HepG2 (cell line): ENCODE results near the gene RPL6. TPM values are rescaled to one million over a fixed set of nuclear protein-coding genes. Genes with fewer than 3 reads are reported as not detected.
A peak's percentile ranks its signal among the peaks of the same experiment; 100 is the strongest.

Experiments used
- ATAC-seq: fragments of 200-7000 bp; cut with Tn5 transposase; 3 replicates; pipeline ENCODE4 v1.9.1; 2020; ENCODE audit warnings: mild to moderate bottlenecking, moderate library complexity
- BruUV-seq: library from RNA; stranded (reverse); fragments of 400-500 nt; replicated peaks from 2 replicates; lab custom pipeline; 2021; lab: Mats Ljungman, UMichigan
- CTCF ChIA-PET: fragments of 300-600 bp; formaldehyde crosslinking; extraction: SDS; loops from one replicate; lab custom pipeline; 2021; ENCODE audit warnings: low total read pairs, inconsistent platforms, low intra/inter-chr PET ratio; lab: Yijun Ruan, JAX
- POLR2A ChIA-PET: fragments of 350-600 bp; sonication (Branson Sonifier 250); formaldehyde crosslinking; loops from one replicate; lab custom pipeline; 2020; ENCODE audit warnings: antibody characterized with exemption, inconsistent platforms; lab: Yijun Ruan, JAX
- DNase-seq: peaks from one replicate; pipeline ENCODE4 v3.0.0-alpha.2; 2015; ENCODE audit warnings: low spot score
- FAIRE-seq: peaks from 3 replicates; lab custom pipeline; 2011; peaks lifted over from hg19 to GRCh38; lab: Jason Lieb, UNC
- H2AFZ ChIP-seq: one replicate; pipeline ENCODE4 v1.6.1; 2011; ENCODE audit warnings: low read length, inconsistent platforms
- H3K27ac ChIP-seq: fragments of 300-600 bp; 3 replicates; pipeline ENCODE4 v1.8.0; 2011; ENCODE audit warnings: mixed run types, mild to moderate bottlenecking, mixed read lengths, low read length, inconsistent platforms; ENCODE audit not compliant: insufficient read depth; ENCODE audit errors: extremely low read length
- H3K27me3 ChIP-seq, 2 experiments: fragments of 200-600 bp in 1 of 2; 2 replicates in 1 of 2; 3 replicates in 1 of 2; pipeline versions ENCODE4 v1.6.0 to v1.8.0; 2011; ENCODE audit warnings: low read length in 2 of 2, mild to moderate bottlenecking in 2 of 2, moderate library complexity in 2 of 2, inconsistent platforms in 1 of 2; ENCODE audit not compliant: insufficient read depth in 2 of 2, control insufficient read depth in 1 of 2
- H3K36me3 ChIP-seq, 2 experiments: fragments of 200-600 bp in 1 of 2; replicated peaks in 1 of 2; 2 replicates in 1 of 2; 3 replicates in 1 of 2; pipeline versions ENCODE4 v1.5.1 to v1.8.0; 2011; ENCODE audit warnings: low read length in 2 of 2, inconsistent platforms in 1 of 2; ENCODE audit not compliant: insufficient read depth in 2 of 2, control insufficient read depth in 1 of 2
- H3K4me1 ChIP-seq: 2 replicates; pipeline ENCODE4 v1.5.1; 2012; ENCODE audit warnings: low read length, inconsistent platforms; ENCODE audit not compliant: insufficient read depth
- H3K4me2 ChIP-seq: 2 replicates; pipeline ENCODE4 v1.6.0; 2011; ENCODE audit warnings: low read depth, low read length, inconsistent platforms
- H3K4me3 ChIP-seq, 3 experiments: fragments of 200-600 bp in 1 of 3; sonication (generic), shearing (Covaris generic) in 1 of 3; replicated peaks in 1 of 3; 2 replicates each; pipeline ENCODE4 v1.5.1; 2011 to 2016; ENCODE audit warnings: low read length in 3 of 3, inconsistent platforms in 2 of 3, low read depth in 2 of 3, mild to moderate bottlenecking in 2 of 3, control low read depth in 1 of 3, mixed read lengths in 1 of 3; ENCODE audit not compliant: insufficient read depth in 1 of 3
- H3K79me2 ChIP-seq: one replicate; pipeline ENCODE4 v1.6.1; 2011; ENCODE audit warnings: low read length, inconsistent platforms; ENCODE audit not compliant: insufficient read depth
- H3K9ac ChIP-seq: 2 replicates; pipeline ENCODE4 v1.6.0; 2011; ENCODE audit warnings: mild to moderate bottlenecking, low read depth, low read length, inconsistent platforms; ENCODE audit not compliant: insufficient read depth
- H3K9me3 ChIP-seq: 2 replicates; pipeline ENCODE4 v1.5.1; 2012; ENCODE audit warnings: mild to moderate bottlenecking, low read length
- H4K20me1 ChIP-seq: 2 replicates; pipeline ENCODE4 v1.6.0; 2011; ENCODE audit warnings: inconsistent platforms, mild to moderate bottlenecking, low read length, moderate library complexity; ENCODE audit not compliant: insufficient read depth
- CBX5 ChIP-seq: sonication (generic); formaldehyde crosslinking; IDR thresholded peaks from 2 replicates; pipeline ENCODE4 v1.4.0; 2020; ENCODE audit warnings: missing genetic modification reagents, borderline replicate concordance
- CREB1 ChIP-seq, 2 experiments: fragments of 450-650 bp in 1 of 2; IDR thresholded peaks; 2 replicates each; pipeline ENCODE4 v1.6.1; 2016 to 2017; ENCODE audit warnings: control low read depth in 1 of 2, mild to moderate bottlenecking in 1 of 2, missing compliant biosample characterization in 1 of 2, missing genetic modification characterization in 1 of 2
- HNF4G ChIP-seq, 2 experiments: sonication (generic) in 1 of 2; formaldehyde crosslinking in 1 of 2; IDR thresholded peaks; 2 replicates each; pipeline versions ENCODE4 v1.4.0 to v1.6.1; 2011 to 2020; ENCODE audit warnings: borderline replicate concordance in 2 of 2, low read depth in 2 of 2, mild to moderate bottlenecking in 2 of 2, low read length in 1 of 2, missing genetic modification reagents in 1 of 2, moderate library complexity in 1 of 2
- NAIF1 ChIP-seq: sonication (generic); formaldehyde crosslinking; IDR thresholded peaks from 2 replicates; pipeline ENCODE4 v1.5.0; 2020; ENCODE audit warnings: mild to moderate bottlenecking, missing genetic modification reagents, borderline replicate concordance
- NR2F1 ChIP-seq, 2 experiments: fragments of 450-650 bp in 1 of 2; formaldehyde crosslinking in 1 of 2; IDR thresholded peaks; 2 replicates each; pipeline versions ENCODE4 v1.5.0 to v1.6.1; 2016 to 2020; ENCODE audit warnings: mild to moderate bottlenecking in 1 of 2, missing compliant biosample characterization in 1 of 2, missing genetic modification reagents in 1 of 2, moderate library complexity in 1 of 2
- RBFOX2 ChIP-seq: fragments of 200-400 bp; formaldehyde crosslinking; IDR thresholded peaks from 2 replicates; pipeline ENCODE4 v1.6.1; 2017; ENCODE audit warnings: low read depth, mild to moderate bottlenecking, low read length
- RFX3 ChIP-seq: IDR thresholded peaks from 2 replicates; pipeline ENCODE4 v1.6.1; 2016; ENCODE audit warnings: missing biosample characterization, missing genetic modification reagents
- ZNF121 ChIP-seq: sonication (generic); formaldehyde crosslinking; IDR thresholded peaks from 2 replicates; pipeline ENCODE4 v1.5.0; 2020; ENCODE audit warnings: mild to moderate bottlenecking, missing genetic modification reagents
- ZNF432 ChIP-seq: sonication (generic); formaldehyde crosslinking; IDR thresholded peaks from 2 replicates; pipeline ENCODE4 v1.5.0; 2020; ENCODE audit warnings: missing genetic modification reagents, mild to moderate bottlenecking, borderline replicate concordance
- ZNF460 ChIP-seq: sonication (generic); formaldehyde crosslinking; IDR thresholded peaks from 2 replicates; pipeline ENCODE4 v1.5.1; 2020; ENCODE audit warnings: missing genetic modification reagents, mild to moderate bottlenecking, borderline replicate concordance
- ZNF768 ChIP-seq: sonication (generic); formaldehyde crosslinking; IDR thresholded peaks from 2 replicates; pipeline ENCODE4 v1.4.0; 2020; ENCODE audit warnings: missing genetic modification reagents
- WGBS: methylation state at CpG from one replicate; pipeline ENCODE4 v1.1.6; 2017; ENCODE audit warnings: low lambda C conversion rate; 5-methylcytosine and 5-hydroxymethylcytosine counted together
- in situ Hi-C: cut with HindIII; loops from 2 replicates; pipeline ENCODE4 v1.10.0; 2017; ENCODE audit warnings: low pct_unique_long_range_greater_than_20kb; ENCODE audit not compliant: extremely low pct_ligation_motif_present
- intact Hi-C: fragments of 100-400 bp; cut with micrococcal nuclease; formaldehyde crosslinking; loops from one replicate; pipeline ENCODE4 v1.10.0; 2022; ENCODE audit not compliant: unreplicated experiment
- polyA plus RNA-seq, 8 experiments: library from polyadenylated mRNA; depleted of rRNA in 3 of 8; stranded (reverse) in 7 of 8; unstranded in 1 of 8; fragments of >200 nt; fragmentation: Illumina TruSeq in 4 of 8; extraction: Trizol in 4 of 8; gene quantifications; 2 replicates each; pipeline versions ENCODE4 v1.2.1 to v1.2.3, GENCODE V29; 2011 to 2016; ENCODE audit warnings: low read depth in 4 of 8, missing spikeins in 1 of 8, mixed read lengths in 1 of 8; ENCODE audit not compliant: insufficient read depth in 1 of 8
- total RNA-seq, 5 experiments: library from RNA; depleted of rRNA; stranded (reverse); fragments of >200 nt; fragmentation: Illumina TruSeq; extraction: Trizol; gene quantifications; 2 replicates each; pipeline ENCODE4 v1.2.3, GENCODE V29; 2016; ENCODE audit warnings: low read depth in 1 of 5
- TF ChIP-seq, protein P1 (sequence below): sonication (generic); formaldehyde crosslinking; IDR thresholded peaks from 2 replicates; pipeline ENCODE4 v1.5.1; 2020; ENCODE audit warnings: mild to moderate bottlenecking, missing genetic modification reagents, borderline replicate concordance
- TF ChIP-seq, protein P2 (sequence below): sonication (generic); formaldehyde crosslinking; IDR thresholded peaks from 2 replicates; pipeline ENCODE4 v1.4.0; 2020; ENCODE audit warnings: missing genetic modification reagents

RPL6 gene
- total and polyA plus RNA-seq, 2 of the 13 experiments (the other 11 are each of a cell fraction or from before 2014, with no cell fraction given), result 1,551 to 1,719 TPM

DNA sequence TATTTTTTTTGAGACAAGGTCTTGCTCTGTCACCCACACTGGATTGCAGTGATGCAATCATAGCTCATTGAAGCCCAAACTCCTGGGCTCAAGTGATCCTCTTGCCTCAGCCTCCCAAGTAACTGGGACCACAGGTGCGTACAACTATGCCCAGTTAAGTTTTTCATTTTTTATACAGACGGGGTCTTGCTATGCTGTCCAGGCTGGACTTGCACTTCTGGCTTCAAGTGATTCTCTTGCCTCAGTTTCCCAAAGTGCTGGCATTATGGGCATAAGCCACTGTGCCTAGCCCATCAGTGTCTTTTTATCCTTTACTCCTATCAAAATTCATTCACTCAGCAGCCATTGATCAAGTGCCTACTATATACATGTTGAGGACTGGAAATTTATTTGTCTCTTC lies 18.4 kb upstream of the RPL6 start:
- H3K9ac ChIP-seq, result no peak overlapping the region
- in situ Hi-C loops (no loop called here), intact Hi-C loops (no loop called here)
- DNase-seq (no peak), FAIRE-seq (no peak), ATAC-seq (no peak)
- H3K4me3 ChIP-seq, result no peak overlapping the region
- peaks cover 27% of the 10 kb centered on the region for H3K4me1 ChIP-seq
- BruUV-seq, result no TSS peak
- TF ChIP-seq NAIF1, result no peak
- TF ChIP-seq ZNF121 (CRISPR knock-in tag), result peak; percentile 68; the same call in 1 of the 2 replicates
- ChIA-PET POLR2A (no interaction called here), CTCF (no interaction called here)
- no peak overlapping the region for H2AFZ ChIP-seq
- no peaks in the 10 kb centered on the region for H3K9me3 ChIP-seq
- H3K27me3 ChIP-seq, result no peaks in the 10 kb centered on the region
- peaks cover 8% of the 10 kb centered on the region; the same call in 1 of the 2 replicates for H4K20me1 ChIP-seq
- peaks cover 0 to 14% of the 10 kb centered on the region in 2 experiments; a peak in 3 of 5 replicates for H3K36me3 ChIP-seq
- 93% methylated on average over 2 of the region's 2 CpGs for WGBS
- H3K79me2 ChIP-seq, result peaks cover 59% of the 10 kb centered on the region
- no peak overlapping the region for H3K4me2 ChIP-seq
- H3K27ac ChIP-seq, result no peak overlapping the region

DNA sequence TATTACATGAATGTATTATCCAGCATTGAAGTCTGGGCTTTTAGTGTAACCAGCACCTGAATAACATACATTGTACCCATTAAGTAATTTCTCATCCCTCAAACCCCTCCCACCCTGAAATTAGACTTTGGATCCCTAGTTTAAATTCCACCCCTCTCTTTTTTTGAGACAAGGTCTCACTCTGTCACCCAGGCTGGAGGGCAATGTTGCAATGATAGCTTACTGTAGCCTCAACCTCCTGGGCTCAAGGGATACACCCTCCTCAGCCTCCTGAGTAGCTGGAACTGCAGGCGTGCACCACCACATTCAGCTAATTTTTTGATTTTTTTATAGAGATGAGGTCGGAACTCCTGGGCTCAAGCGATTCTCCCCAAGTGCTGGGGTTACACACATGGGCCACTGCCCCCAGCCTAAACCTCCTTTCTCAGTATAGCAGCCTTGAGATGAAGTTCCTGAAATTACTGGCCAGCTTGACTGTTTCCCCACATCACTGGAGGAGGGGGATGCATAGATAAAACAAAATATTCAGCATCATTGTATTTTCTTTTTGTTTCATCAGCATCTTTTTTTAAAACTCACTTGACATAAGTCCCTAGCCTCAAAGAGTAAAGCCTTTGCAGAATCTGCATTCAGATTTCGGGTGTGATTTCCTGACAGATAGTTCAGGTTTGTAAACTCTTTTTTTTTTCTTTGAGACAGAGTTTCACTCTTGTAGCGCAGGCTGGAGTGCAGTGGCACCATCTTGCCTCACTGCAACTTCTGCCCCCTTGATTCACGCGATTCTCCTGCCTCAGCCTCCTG lies 16.4 kb upstream of the RPL6 start:
- peak; percentile 49 for FAIRE-seq
- peaks cover 5% of the 10 kb centered on the region; the same call in 1 of the 2 replicates for H4K20me1 ChIP-seq
- POLR2A ChIA-PET, result no interaction called here
- no peak overlapping the region for H3K4me3 ChIP-seq
- in situ Hi-C loops, result no loop called here
- no peak overlapping the region for H2AFZ ChIP-seq
- H3K27me3 ChIP-seq, result no peaks in the 10 kb centered on the region
- no peaks in the 10 kb centered on the region for H3K9me3 ChIP-seq
- no peak overlapping the region for H3K27ac ChIP-seq
- peaks cover 0 to 7% of the 10 kb centered on the region in 2 experiments; a peak in 2 of 5 replicates for H3K36me3 ChIP-seq
- BruUV-seq, result no TSS peak
- no peak overlapping the region for H3K9ac ChIP-seq
- 98% methylated on average over 7 of the region's 7 CpGs for WGBS
- peak; percentile 46 for DNase-seq
- no peak overlapping the region for H3K4me2 ChIP-seq
- peaks cover 44% of the 10 kb centered on the region for H3K4me1 ChIP-seq
- intact Hi-C loops, result no loop called here
- ATAC-seq, result peak; percentile 51; the same call in 2 of the 3 replicates
- peaks cover 67% of the 10 kb centered on the region for H3K79me2 ChIP-seq
- CTCF ChIA-PET, result no interaction called here
- TF ChIP-seq NR2F1 (CRISPR knock-in tag; IDR thresholded peaks at IDR 0.05) (no peak), ZNF121 (CRISPR knock-in tag) (no peak), ZNF460 (CRISPR knock-in tag) (peak; percentile 84), CBX5 (CRISPR knock-in tag) (no peak), RFX3 (CRISPR knock-in tag) (no peak), ZNF432 (CRISPR knock-in tag) (no peak), ZNF768 (no peak), CREB1 (IDR thresholded peaks at IDR 0.05) (no peak), CREB1 (CRISPR knock-in tag; IDR thresholded peaks at IDR 0.05) (no peak), RBFOX2 (no peak), HNF4G (IDR thresholded peaks at IDR 0.05; ENCODE audit: borderline replicate concordance, low read depth, low read length) (peak; percentile 38; the same call in 1 of the 2 replicates), HNF4G (CRISPR knock-in tag; IDR thresholded peaks at IDR 0.05; ENCODE audit: borderline replicate concordance, low read depth) (no peak)
- TF ChIP-seq, protein P1, sequence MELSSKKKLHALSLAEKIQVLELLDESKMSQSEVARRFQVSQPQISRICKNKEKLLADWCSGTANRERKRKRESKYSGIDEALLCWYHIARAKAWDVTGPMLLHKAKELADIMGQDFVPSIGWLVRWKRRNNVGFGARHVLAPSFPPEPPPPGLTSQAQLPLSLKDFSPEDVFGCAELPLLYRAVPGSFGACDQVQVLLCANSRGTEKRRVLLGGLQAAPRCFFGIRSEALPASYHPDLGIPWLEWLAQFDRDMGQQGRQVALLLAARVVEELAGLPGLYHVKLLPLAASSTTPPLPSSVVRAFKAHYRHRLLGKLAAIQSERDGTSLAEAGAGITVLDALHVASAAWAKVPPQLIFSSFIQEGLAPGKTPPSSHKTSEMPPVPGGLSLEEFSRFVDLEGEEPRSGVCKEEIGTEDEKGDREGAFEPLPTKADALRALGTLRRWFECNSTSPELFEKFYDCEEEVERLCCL, result no peak
- TF ChIP-seq, protein P2, sequence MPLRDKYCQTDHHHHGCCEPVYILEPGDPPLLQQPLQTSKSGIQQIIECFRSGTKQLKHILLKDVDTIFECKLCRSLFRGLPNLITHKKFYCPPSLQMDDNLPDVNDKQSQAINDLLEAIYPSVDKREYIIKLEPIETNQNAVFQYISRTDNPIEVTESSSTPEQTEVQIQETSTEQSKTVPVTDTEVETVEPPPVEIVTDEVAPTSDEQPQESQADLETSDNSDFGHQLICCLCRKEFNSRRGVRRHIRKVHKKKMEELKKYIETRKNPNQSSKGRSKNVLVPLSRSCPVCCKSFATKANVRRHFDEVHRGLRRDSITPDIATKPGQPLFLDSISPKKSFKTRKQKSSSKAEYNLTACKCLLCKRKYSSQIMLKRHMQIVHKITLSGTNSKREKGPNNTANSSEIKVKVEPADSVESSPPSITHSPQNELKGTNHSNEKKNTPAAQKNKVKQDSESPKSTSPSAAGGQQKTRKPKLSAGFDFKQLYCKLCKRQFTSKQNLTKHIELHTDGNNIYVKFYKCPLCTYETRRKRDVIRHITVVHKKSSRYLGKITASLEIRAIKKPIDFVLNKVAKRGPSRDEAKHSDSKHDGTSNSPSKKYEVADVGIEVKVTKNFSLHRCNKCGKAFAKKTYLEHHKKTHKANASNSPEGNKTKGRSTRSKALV (CRISPR knock-in tag), result no peak
